ENCODE results near the gene ZNF503. TPM values are rescaled to one million over a fixed set of nuclear protein-coding genes. Genes with fewer than 3 reads are reported as not detected.

Gene ZNF503
- total and polyA plus RNA-seq, 2 of the 8 experiments (the other 6 are each of a cell fraction or from before 2014, with no cell fraction given), result 0.03 to 0.13 TPM

- no peak for TF ChIP-seq CHD7 (IDR thresholded peaks at IDR 0.05; ENCODE audit: insufficient replicate concordance, low read length)
- TF ChIP-seq ZNF274 (IDR thresholded peaks at IDR 0.05; ENCODE audit: borderline replicate concordance, extremely low read depth, low read length), result no peak
- TF ChIP-seq JUND (IDR thresholded peaks at IDR 0.05; ENCODE audit: low read length), result no peak
- no peak for TF ChIP-seq RXRA (IDR thresholded peaks at IDR 0.05; ENCODE audit: insufficient read depth, low read depth, low read length)
- TF ChIP-seq ATF2 (IDR thresholded peaks at IDR 0.05; ENCODE audit: low read length), result no peak
Measured at GRCh38 chr10:75426880-75427279, 25.3 kb upstream of the ZNF503 start (continued).
